Motor neuron (in vitro differentiated cells): ENCODE results near the gene ZDHHC14. TPM values are rescaled to one million over a fixed set of nuclear protein-coding genes. Genes with fewer than 3 reads are reported as not detected.
A peak's percentile ranks its signal among the peaks of the same experiment; 100 is the strongest.

ENCODE experiments used
- ATAC-seq, 8 experiments: fragments of 200-7000 bp; cut with Tn5 transposase; replicated peaks in 6 of 8; 2 replicates each; pipeline ENCODE4 v1.8.0; 2021; ENCODE audit warnings: mild to moderate bottlenecking in 8 of 8, moderate library complexity in 8 of 8
- H3K27ac ChIP-seq, 2 donors: fragments of 250-450 bp; sonication (Bioruptor Pico); 2 replicates each; pipeline ENCODE4 v1.9.0; 2021; ENCODE audit warnings: antibody characterized with exemption in 2 of 2, mild to moderate bottlenecking in 2 of 2, moderate library complexity in 1 of 2
- H3K4me1 ChIP-seq, 2 donors: fragments of 250-450 bp; sonication (Bioruptor Pico); replicated peaks in 1 of 2; 2 replicates each; pipeline ENCODE4 v1.6.1; 2021; ENCODE audit warnings: antibody characterized with exemption in 2 of 2, mild to moderate bottlenecking in 2 of 2, moderate library complexity in 1 of 2
- H3K4me3 ChIP-seq, 5 donors: fragments of 250-450 bp; sonication (Bioruptor Pico); 2 replicates each; pipeline ENCODE4 v1.9.0; 2021; ENCODE audit warnings: antibody characterized with exemption in 5 of 5, mild to moderate bottlenecking in 5 of 5, moderate library complexity in 4 of 5
- WGBS, 10 experiments: fragments of 450-650 bp; shearing (Covaris generic); methylation state at CpG; one replicate each; pipeline ENCODE4 v1.0.0; 2022; 5-methylcytosine and 5-hydroxymethylcytosine counted together
- in situ Hi-C, 9 experiments: fragments of 400-800 bp; cut with MboI; loops; one replicate each; pipeline ENCODE4 v1.15.0; 2021; ENCODE audit warnings: low sequenced_read_pairs in 9 of 9, low pct_unique_long_range_greater_than_20kb in 2 of 9; ENCODE audit not compliant: unreplicated experiment in 9 of 9
- total RNA-seq, 8 experiments: library from RNA; unstranded; fragments of 300-600 nt; gene quantifications; 2 replicates each; pipeline versions ENCODE4 v1.2.3 to v1.2.4, GENCODE V29; 2022

ZDHHC14 gene
- total RNA-seq, 8 experiments from 2014 or later, result 2.9 to 22.7 (median 3.7) TPM

DNA sequence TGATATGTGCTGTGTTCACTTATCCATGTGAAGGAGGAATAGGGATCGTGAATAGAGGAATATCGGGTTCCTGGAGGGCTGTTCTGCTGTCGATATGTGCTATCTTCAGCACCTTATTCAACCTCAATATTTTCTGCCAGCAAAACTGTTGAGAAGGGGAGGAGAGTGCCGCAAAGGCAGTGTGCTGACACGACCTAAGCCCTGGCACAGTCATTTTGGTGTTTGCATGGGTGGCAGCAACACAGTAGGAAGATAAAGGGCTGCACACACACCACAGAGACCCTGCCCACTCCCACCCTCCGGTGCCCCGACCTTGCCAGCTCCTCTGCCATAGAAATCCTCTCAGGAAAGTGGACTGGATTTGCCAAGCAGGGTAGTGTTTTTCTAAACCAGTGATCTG, 47.0 kb downstream of the ZDHHC14 start:
- ATAC-seq, result no peak
- Histone ChIP-seq H3K4me1 (peaks cover 24 to 26% of the 10 kb centered on the region in 2 donors), H3K4me3 (no peak overlapping the region), H3K27ac (no peak overlapping the region)
- 78 to 93% (median 90%) methylated on average over 2 to 6 of the region's 7 CpGs; no CpG with 5 or more reads in 6 of the 10 experiments for WGBS, 10 experiments
- in situ Hi-C loops, result no loop called here

DNA sequence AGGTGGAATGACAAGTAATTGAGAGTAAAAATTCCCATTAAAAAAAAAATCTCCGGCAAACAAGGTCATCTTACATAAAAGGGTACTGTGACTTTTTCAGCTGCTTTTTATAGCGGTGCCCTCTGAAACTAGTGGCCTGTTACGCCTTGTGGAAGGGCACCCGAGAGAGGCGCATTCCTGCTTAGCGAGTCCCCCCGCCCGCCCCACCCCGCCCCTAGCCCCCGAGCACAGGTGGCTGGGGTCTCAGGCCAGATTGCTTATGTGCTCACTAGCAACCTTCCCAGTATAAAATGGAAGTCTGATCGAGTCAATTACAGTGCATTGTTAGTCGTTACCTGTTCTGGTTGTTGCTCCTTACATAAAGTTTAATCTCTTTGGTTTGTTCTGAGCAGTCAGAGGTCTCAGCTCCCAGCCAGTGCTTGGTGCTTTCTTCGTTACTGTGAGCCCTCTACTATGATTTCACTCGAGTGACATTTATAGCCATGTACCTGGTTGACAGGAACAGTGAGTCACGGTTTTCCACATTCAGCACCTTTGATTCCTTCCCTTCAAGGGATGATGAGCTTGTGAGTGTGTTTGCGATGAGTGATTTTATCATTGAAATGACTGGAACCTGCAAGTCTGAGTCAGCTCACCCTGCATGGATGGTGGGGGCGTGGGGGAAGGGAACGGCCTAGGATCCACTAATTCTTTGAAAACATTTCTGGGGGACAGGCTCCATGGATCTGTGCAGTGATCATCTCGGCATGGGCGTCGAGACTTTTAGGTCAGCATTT, 47.6 kb downstream of the ZDHHC14 start:
- peak in 5 of 8 experiments; percentile 75 to 91 (median 76) for ATAC-seq
- H3K27ac ChIP-seq, result no peak overlapping the region
- WGBS, 10 experiments, result 67 to 100% (median 80%) methylated on average over 1 to 11 of the region's 21 CpGs; no CpG with 5 or more reads in 1 of the 10 experiments
- in situ Hi-C loops, result no loop called here
- H3K4me3 ChIP-seq, result no peak overlapping the region
- peaks cover 28 to 29% of the 10 kb centered on the region in 2 donors for H3K4me1 ChIP-seq

DNA sequence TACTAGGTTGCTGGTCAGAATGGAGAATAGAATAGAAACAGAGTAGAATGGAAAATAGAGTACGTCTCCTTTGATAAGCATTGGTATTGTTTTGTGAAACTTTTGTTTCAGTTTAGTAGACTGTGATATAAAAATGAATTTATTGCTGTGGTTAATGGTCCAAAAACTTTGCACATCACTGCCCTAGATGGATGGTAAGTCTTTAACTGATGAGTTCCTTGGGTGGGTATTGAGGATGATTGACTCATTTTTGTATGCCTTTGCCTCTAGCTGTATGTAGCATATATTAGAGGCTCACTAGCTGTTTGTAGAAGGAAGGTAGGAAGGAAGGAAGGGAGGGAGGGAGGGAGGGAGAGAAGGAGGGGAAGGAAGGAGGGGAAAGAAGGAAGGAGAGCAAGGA, 48.3 kb downstream of the ZDHHC14 start:
- Histone ChIP-seq H3K4me1 (peaks cover 26 to 30% of the 10 kb centered on the region in 2 donors), H3K4me3 (no peak overlapping the region), H3K27ac (no peak overlapping the region)
- no peak for ATAC-seq
- in situ Hi-C loops, result no loop called here
- WGBS, 10 experiments, result 75 to 100% (median 96%) methylated on average over 1 of the region's 1 CpG; no CpG with 5 or more reads in 4 of the 10 experiments

GRCh38 chr6:157430834-157431233, 49.8 kb downstream of the ZDHHC14 start:
- Histone ChIP-seq H3K4me3 (no peak overlapping the region), H3K27ac (no peak overlapping the region), H3K4me1 (peaks cover 23 to 29% of the 10 kb centered on the region in 2 donors)
- in situ Hi-C loops, result no loop called here
- 57 to 100% (median 92%) methylated on average over 1 to 3 of the region's 3 CpGs; no CpG with 5 or more reads in 2 of the 10 experiments for WGBS, 10 experiments
- peak in 1 of 8 experiments; percentile 30 for ATAC-seq

- in situ Hi-C loops, result no loop called here
- peak in 2 of 8 experiments; percentile 82 to 83 for ATAC-seq
- WGBS, 10 experiments, result 8 to 100% (median 59%) methylated on average over 1 to 6 of the region's 7 CpGs; no CpG with 5 or more reads in 2 of the 10 experiments
Observed at GRCh38 chr6:157432231-157432891, 51.4 kb downstream of the ZDHHC14 start.

DNA sequence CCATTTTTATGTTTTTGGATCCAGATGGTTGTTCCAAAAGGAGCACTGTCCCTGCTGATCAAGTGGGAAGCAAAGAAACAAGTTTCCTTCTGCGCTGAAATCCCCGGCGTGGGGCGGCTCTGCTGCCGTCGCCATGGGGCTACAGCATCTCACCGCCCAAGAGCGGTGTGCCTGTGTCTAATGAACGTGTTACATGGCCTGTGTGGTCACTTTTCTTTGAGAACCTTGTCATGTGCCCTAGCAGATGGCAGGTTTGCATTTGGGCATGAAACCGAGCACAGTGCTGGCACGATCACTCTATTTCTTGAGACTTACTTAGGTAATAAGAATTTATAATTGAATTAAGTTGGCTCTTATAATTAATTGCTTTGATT, 51.9 kb downstream of the ZDHHC14 start:
- in situ Hi-C loops, result no loop called here
- Histone ChIP-seq H3K4me1 (peaks cover 35 to 37% of the 10 kb centered on the region in 2 donors), H3K27ac (no peak overlapping the region), H3K4me3 (no peak overlapping the region)
- 75 to 100% (median 92%) methylated on average over 3 to 7 of the region's 11 CpGs; no CpG with 5 or more reads in 5 of the 10 experiments for WGBS, 10 experiments
- no peak for ATAC-seq

More at GRCh38 chr6:157432231-157432891, 51.4 kb downstream of the ZDHHC14 start:
- peaks cover 35% of the 10 kb centered on the region in 2 donors for H3K4me1 ChIP-seq
- no peak overlapping the region for H3K27ac ChIP-seq
- no peak overlapping the region for H3K4me3 ChIP-seq

DNA sequence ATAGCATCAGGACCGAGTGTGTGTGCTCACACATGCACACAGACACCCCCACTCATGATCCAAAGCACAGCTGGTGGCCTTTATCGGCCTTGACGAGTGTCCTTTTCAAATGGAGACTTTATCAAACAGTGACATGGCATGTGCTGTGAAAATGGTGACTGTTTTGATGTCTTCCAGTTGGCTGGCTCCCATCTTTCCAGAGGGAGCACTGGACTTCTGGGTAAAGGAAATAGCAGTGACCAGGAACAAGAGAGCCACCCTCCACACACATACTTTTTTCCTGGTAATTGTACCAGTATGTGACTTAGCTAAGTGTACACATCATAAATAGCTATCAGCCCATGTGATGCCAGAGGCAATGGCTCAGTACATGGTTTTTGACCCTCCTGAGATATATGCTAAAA, 52.7 kb downstream of the ZDHHC14 start:
- no peak for ATAC-seq
- Histone ChIP-seq H3K4me3 (no peak overlapping the region), H3K27ac (no peak overlapping the region), H3K4me1 (peaks cover 37 to 41% of the 10 kb centered on the region in 2 donors)
- 54 to 100% (median 83%) methylated on average over 1 to 3 of the region's 3 CpGs; no CpG with 5 or more reads in 7 of the 10 experiments for WGBS, 10 experiments
- in situ Hi-C loops, result no loop called here

DNA sequence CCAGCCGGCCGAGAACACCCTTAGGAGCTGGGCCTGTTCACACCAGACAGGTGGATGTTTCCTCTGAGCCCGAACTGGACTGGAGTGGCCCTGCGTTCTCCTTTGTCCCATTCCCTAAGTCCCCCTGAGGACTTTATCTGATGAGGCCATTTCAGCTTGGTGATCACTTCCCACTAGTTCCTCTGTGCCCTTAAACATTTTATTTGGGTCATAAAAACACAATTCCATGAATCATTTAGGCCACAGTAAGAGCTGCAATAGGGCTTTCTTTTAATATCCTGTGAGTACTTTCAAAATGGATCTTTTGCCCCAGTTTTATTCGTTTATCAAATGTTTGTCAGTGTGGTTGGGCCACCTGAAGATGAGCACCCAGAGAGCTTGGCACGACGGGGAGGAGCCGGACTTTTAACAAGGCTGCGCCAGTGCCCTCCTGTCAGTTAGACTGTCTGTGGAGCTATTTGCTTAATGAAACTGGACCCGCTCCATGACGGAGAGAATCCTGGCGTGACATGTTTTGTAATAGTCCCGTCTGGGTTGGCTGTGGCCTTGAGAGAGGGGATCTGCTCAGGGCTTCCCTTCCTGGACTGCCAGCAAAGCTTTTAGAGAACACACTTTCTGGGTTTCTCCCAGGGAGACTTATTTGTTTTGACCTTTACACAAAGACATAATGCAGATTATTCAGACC, 53.5 kb downstream of the ZDHHC14 start:
- H3K4me3 ChIP-seq, result no peak overlapping the region
- WGBS, 10 experiments, result 58 to 100% (median 86%) methylated on average over 1 to 11 of the region's 13 CpGs
- no peak overlapping the region for H3K27ac ChIP-seq
- in situ Hi-C loops, result no loop called here
- peak in 3 of 8 experiments; percentile 32 to 78 (median 38) for ATAC-seq
- peaks cover 34 to 44% of the 10 kb centered on the region in 2 donors for H3K4me1 ChIP-seq

- in situ Hi-C loops, result no loop called here
- no peak overlapping the region for H3K4me3 ChIP-seq
- H3K27ac ChIP-seq, result no peak overlapping the region
- 42 to 80% (median 54%) methylated on average over 1 to 5 of the region's 13 CpGs; no CpG with 5 or more reads in 4 of the 10 experiments for WGBS, 10 experiments
- peaks cover 34 to 44% of the 10 kb centered on the region in 2 donors for H3K4me1 ChIP-seq
- peak in 1 of 8 experiments; percentile 6 for ATAC-seq
Observed at GRCh38 chr6:157436219-157436943, 55.4 kb downstream of the ZDHHC14 start.

DNA sequence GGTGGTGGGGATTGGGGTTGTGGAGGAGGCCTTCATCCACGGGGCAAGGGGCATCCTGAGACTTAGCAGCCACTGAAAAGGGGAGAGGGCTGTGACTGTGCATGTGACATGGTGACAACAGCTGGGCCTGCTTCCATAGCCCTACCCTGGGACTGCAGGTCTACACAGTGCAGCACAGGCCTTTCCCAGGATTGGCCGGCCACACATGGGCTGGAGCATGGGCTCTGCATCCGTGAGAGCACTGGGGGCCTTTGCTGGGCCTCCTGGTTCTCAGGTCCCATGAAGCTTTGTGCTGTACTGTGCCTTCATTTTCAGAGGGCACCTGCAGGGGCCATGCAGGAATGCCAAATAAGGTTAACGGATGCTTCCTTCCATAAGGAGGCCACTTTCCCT, 56.0 kb downstream of the ZDHHC14 start:
- peak in 5 of 8 experiments; percentile 5 to 51 (median 37) for ATAC-seq
- in situ Hi-C loops, result no loop called here
- Histone ChIP-seq H3K27ac (no peak overlapping the region), H3K4me1 (peaks cover 33 to 42% of the 10 kb centered on the region in 2 donors), H3K4me3 (no peak overlapping the region)
- WGBS, 10 experiments, result 59 to 100% (median 89%) methylated on average over 1 to 3 of the region's 4 CpGs; no CpG with 5 or more reads in 6 of the 10 experiments

GRCh38 chr6:157438611-157439111, 57.7 kb downstream of the ZDHHC14 start:
- ATAC-seq, result peak in 1 of 8 experiments; percentile 23
- Histone ChIP-seq H3K4me3 (no peak overlapping the region), H3K4me1 (peaks cover 21 to 28% of the 10 kb centered on the region in 2 donors), H3K27ac (no peak overlapping the region)
- WGBS, 10 experiments, result 10 to 84% (median 58%) methylated on average over 2 to 6 of the region's 6 CpGs; no CpG with 5 or more reads in 1 of the 10 experiments
- in situ Hi-C loops, result no loop called here

GRCh38 chr6:157440171-157440570, 59.2 kb downstream of the ZDHHC14 start:
- in situ Hi-C loops, result no loop called here
- ATAC-seq, result no peak
- WGBS, 10 experiments, result 60 to 100% (median 100%) methylated on average over 1 of the region's 1 CpG; no CpG with 5 or more reads in 2 of the 10 experiments

More at GRCh38 chr6:157440171-157440570, 59.2 kb downstream of the ZDHHC14 start:
- Histone ChIP-seq H3K4me1 (peaks cover 17% of the 10 kb centered on the region in 2 donors), H3K27ac (no peak overlapping the region), H3K4me3 (no peak overlapping the region)
